Stomach smooth muscle (tissue), 2 donors: ENCODE results near the gene FBLN2.
"Not testable (repeated sequence)": the region's sequence is repeated elsewhere in the genome, so short reads cannot be mapped to it uniquely, and the experiment has no call there.

ENCODE experiments used
- H3K27ac ChIP-seq: one replicate; pipeline ENCODE4 v1.7.0; 2013; ENCODE audit warnings: mild to moderate bottlenecking, low read length, inconsistent platforms
- H3K27me3 ChIP-seq, 2 donors: one replicate each; pipeline ENCODE4 v1.7.0; 2013; ENCODE audit warnings: low read length in 2 of 2; ENCODE audit not compliant: insufficient read depth in 2 of 2, control insufficient read depth in 1 of 2
- H3K36me3 ChIP-seq, 2 donors: one replicate each; pipeline ENCODE4 v1.7.0; 2013; ENCODE audit warnings: low read length in 2 of 2; ENCODE audit not compliant: control insufficient read depth in 2 of 2, insufficient read depth in 2 of 2
- H3K4me1 ChIP-seq: one replicate; pipeline ENCODE4 v1.7.0; 2013; ENCODE audit warnings: low read length; ENCODE audit not compliant: control insufficient read depth, insufficient read depth
- H3K4me3 ChIP-seq, 2 donors: one replicate each; pipeline ENCODE4 v1.7.0; 2013; ENCODE audit warnings: low read length in 2 of 2
- H3K9ac ChIP-seq, 2 donors: one replicate each; pipeline ENCODE4 v1.7.0; 2013; ENCODE audit warnings: low read length in 2 of 2, mild to moderate bottlenecking in 1 of 2
- H3K9me3 ChIP-seq, 2 donors: one replicate each; pipeline ENCODE4 v1.7.0; 2013; ENCODE audit warnings: low read length in 2 of 2; ENCODE audit not compliant: control insufficient read depth in 2 of 2
- donor health status: healthy.
- donor health status: Pancreatic carcinoma.

The FBLN2 gene

GRCh38 chr3:13548696-13549622 lies at the start of gene FBLN2:
FBLN2 (plus strand) TSS chr3:13549125; CDS start chr3:13570356, 21,231 bp downstream.
- H3K27me3 ChIP-seq: peaks cover 20 to 26% of the 10 kb centered on the region in 2 donors
- H3K27ac ChIP-seq: no peak within 1 kb of the TSS
- no peak within 1 kb of the TSS for H3K9ac ChIP-seq
- peaks cover 24% of the 10 kb centered on the region for H3K4me1 ChIP-seq
- no peaks in the 10 kb centered on the region for H3K9me3 ChIP-seq
- peak within 1 kb of the TSS in 1 of 2 donors; percentile 63 for H3K4me3 ChIP-seq
- H3K36me3 ChIP-seq: no peaks in the 10 kb centered on the region

DNA sequence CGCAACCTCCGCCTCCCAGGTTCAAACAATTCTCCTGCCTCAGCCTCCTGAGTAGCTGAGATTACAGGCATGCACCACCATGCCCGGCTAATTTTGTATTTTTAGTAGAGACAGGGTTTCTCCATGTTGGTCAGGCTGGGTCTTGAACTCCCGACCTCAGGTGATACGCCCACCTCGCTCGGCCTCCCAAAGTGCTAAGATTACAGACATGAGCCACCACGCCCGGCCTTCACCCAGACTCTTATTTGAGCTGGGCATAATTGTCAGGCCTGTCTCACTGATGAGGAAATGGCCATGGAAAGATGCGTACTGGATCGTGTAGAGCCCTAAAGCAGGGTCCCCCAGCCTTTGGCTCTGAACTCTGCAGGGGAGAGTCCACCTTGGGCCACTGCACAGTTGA lies 49.7 kb upstream of the FBLN2 start:
- not testable (repeated sequence) for H3K9ac ChIP-seq, H3K9me3 ChIP-seq, H3K27me3 ChIP-seq, H3K27ac ChIP-seq, H3K36me3 ChIP-seq, H3K4me3 ChIP-seq
- H3K4me1 ChIP-seq: peaks cover 18% of the 10 kb centered on the region

GRCh38 chr3:13500133-13500885 lies 48.6 kb upstream of the FBLN2 start:
- Histone ChIP-seq H3K9ac (no peak overlapping the region), H3K27ac (no peak overlapping the region), H3K4me1 (peaks cover 14% of the 10 kb centered on the region), H3K4me3 (no peak overlapping the region), H3K36me3 (peaks cover 0 to 11% of the 10 kb centered on the region in 2 donors), H3K27me3 (no peaks in the 10 kb centered on the region), H3K9me3 (no peaks in the 10 kb centered on the region)

DNA sequence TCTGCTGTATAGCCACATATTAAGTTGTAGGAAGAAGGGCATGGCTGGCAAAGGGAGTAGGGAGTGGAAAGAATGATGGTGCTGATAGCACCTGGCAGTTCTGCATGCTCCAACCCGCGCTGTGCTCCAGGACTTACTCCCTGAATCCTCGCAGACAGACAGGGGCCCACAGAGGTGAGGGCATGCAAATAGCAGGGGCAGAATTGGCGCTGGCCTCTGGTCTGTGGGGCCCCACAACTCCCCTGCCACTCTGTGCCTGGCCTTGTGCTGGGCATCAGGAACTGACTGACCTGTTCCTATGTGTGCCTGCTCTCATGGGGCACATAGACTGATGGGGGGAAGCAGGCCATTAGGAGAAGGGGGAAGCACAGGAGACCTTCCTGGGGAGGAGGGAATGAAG lies 47.9 kb upstream of the FBLN2 start:
- H3K4me3 ChIP-seq: no peak overlapping the region
- no peak overlapping the region for H3K27ac ChIP-seq
- H3K4me1 ChIP-seq: peaks cover 10% of the 10 kb centered on the region
- H3K27me3 ChIP-seq: no peaks in the 10 kb centered on the region
- peaks cover 0 to 11% of the 10 kb centered on the region in 2 donors for H3K36me3 ChIP-seq
- no peak overlapping the region for H3K9ac ChIP-seq
- no peaks in the 10 kb centered on the region for H3K9me3 ChIP-seq

- H3K27ac ChIP-seq: no peak overlapping the region
- H3K4me1 ChIP-seq: peaks cover 6% of the 10 kb centered on the region
These were observed 47.4 kb upstream of the FBLN2 start for GRCh38 chr3:13501521-13501920.

GRCh38 chr3:13501958-13502790 lies 46.8 kb upstream of the FBLN2 start:
- peaks cover 0 to 11% of the 10 kb centered on the region in 2 donors for H3K36me3 ChIP-seq

More at GRCh38 chr3:13501521-13501920, 47.4 kb upstream of the FBLN2 start:
- Histone ChIP-seq H3K4me3 (no peak overlapping the region), H3K36me3 (peaks cover 0 to 11% of the 10 kb centered on the region in 2 donors), H3K27me3 (no peaks in the 10 kb centered on the region), H3K9ac (no peak overlapping the region), H3K9me3 (no peaks in the 10 kb centered on the region)

GRCh38 chr3:13502791-13503060 lies 46.2 kb upstream of the FBLN2 start:
- Histone ChIP-seq H3K4me3 (no peak overlapping the region), H3K27me3 (no peaks in the 10 kb centered on the region), H3K27ac (no peak overlapping the region), H3K36me3 (peaks cover 0 to 11% of the 10 kb centered on the region in 2 donors), H3K9me3 (no peaks in the 10 kb centered on the region), H3K9ac (no peak overlapping the region), H3K4me1 (peaks cover 6% of the 10 kb centered on the region)

More at GRCh38 chr3:13501958-13502790, 46.8 kb upstream of the FBLN2 start:
- no peaks in the 10 kb centered on the region for H3K9me3 ChIP-seq
- H3K4me1 ChIP-seq: peaks cover 3% of the 10 kb centered on the region
- H3K9ac ChIP-seq: no peak overlapping the region
- H3K4me3 ChIP-seq: no peak overlapping the region
- H3K27me3 ChIP-seq: no peaks in the 10 kb centered on the region
- H3K27ac ChIP-seq: no peak overlapping the region

- Histone ChIP-seq H3K4me3 (no peak overlapping the region), H3K9me3 (no peaks in the 10 kb centered on the region), H3K4me1 (peaks cover 15% of the 10 kb centered on the region), H3K9ac (no peak overlapping the region), H3K36me3 (peaks cover 0 to 11% of the 10 kb centered on the region in 2 donors), H3K27ac (no peak overlapping the region), H3K27me3 (no peaks in the 10 kb centered on the region)
These were observed 44.6 kb upstream of the FBLN2 start for GRCh38 chr3:13504161-13504831.

GRCh38 chr3:13505147-13506130 lies 43.5 kb upstream of the FBLN2 start:
- H3K27ac ChIP-seq: no peak overlapping the region
- no peaks in the 10 kb centered on the region for H3K9me3 ChIP-seq
- H3K36me3 ChIP-seq: peaks cover 0 to 11% of the 10 kb centered on the region in 2 donors
- no peaks in the 10 kb centered on the region for H3K27me3 ChIP-seq
- peaks cover 12% of the 10 kb centered on the region for H3K4me1 ChIP-seq
- H3K4me3 ChIP-seq: no peak overlapping the region
- no peak overlapping the region for H3K9ac ChIP-seq
